Measurements from ENCODE around the gene EXOSC5.
A peak's percentile ranks its signal among the peaks of the same experiment; 100 is the strongest.
"Not testable (repeated sequence)": the region's sequence is repeated elsewhere in the genome, so short reads cannot be mapped to it uniquely, and the experiment has no call there.

EXOSC5 gene

DNA sequence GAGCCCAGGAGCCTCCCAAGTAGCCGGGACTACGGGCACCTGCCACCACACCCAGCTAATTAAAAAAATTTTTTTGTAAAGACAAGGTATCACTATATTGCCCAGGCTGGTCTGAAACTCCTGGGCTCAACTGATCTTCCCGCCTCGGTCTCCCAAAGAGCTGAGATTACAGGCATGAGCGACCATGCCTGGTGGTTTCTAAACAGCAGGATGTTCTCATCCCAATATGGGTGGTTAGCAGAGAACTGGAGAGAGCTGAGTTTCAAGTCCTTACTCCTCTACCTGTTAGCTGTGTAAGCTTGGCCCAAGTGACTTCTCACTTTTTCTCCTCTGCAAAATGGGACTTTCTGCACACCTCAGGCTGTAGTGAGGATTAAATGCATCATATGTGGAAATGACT lies 12.8 kb downstream of the EXOSC5 start:
- no peaks in the 10 kb centered on the region for H3K4me1 ChIP-seq (ENCODE audit: control insufficient read depth, insufficient read depth, low read length)
- H3K9me3 ChIP-seq (ENCODE audit: control insufficient read depth, insufficient read depth, low read depth, low read length) = no peaks in the 10 kb centered on the region
- H3K27me3 ChIP-seq (ENCODE audit: control insufficient read depth, insufficient read depth, low read length) = no peaks in the 10 kb centered on the region
- peaks cover 26% of the 10 kb centered on the region for H3K36me3 ChIP-seq (ENCODE audit: control insufficient read depth, insufficient read depth, low read length)
- H3K9ac ChIP-seq (ENCODE audit: low read length) = no peak overlapping the region
- H3K27ac ChIP-seq (ENCODE audit: low read depth, low read length) = no peak overlapping the region
- no peak overlapping the region for H3K4me3 ChIP-seq (ENCODE audit: low read depth, low read length)

- not testable (repeated sequence) for H3K9ac ChIP-seq (ENCODE audit: low read length); H3K9me3 ChIP-seq (ENCODE audit: control insufficient read depth, insufficient read depth, low read depth, low read length); H3K27me3 ChIP-seq (ENCODE audit: control insufficient read depth, insufficient read depth, low read length); H3K27ac ChIP-seq (ENCODE audit: low read depth, low read length); H3K4me1 ChIP-seq (ENCODE audit: control insufficient read depth, insufficient read depth, low read length); H3K4me3 ChIP-seq (ENCODE audit: low read depth, low read length); H3K36me3 ChIP-seq (ENCODE audit: control insufficient read depth, insufficient read depth, low read length)
Measured at GRCh38 chr19:41381536-41381935, 15.6 kb downstream of the EXOSC5 start.

DNA sequence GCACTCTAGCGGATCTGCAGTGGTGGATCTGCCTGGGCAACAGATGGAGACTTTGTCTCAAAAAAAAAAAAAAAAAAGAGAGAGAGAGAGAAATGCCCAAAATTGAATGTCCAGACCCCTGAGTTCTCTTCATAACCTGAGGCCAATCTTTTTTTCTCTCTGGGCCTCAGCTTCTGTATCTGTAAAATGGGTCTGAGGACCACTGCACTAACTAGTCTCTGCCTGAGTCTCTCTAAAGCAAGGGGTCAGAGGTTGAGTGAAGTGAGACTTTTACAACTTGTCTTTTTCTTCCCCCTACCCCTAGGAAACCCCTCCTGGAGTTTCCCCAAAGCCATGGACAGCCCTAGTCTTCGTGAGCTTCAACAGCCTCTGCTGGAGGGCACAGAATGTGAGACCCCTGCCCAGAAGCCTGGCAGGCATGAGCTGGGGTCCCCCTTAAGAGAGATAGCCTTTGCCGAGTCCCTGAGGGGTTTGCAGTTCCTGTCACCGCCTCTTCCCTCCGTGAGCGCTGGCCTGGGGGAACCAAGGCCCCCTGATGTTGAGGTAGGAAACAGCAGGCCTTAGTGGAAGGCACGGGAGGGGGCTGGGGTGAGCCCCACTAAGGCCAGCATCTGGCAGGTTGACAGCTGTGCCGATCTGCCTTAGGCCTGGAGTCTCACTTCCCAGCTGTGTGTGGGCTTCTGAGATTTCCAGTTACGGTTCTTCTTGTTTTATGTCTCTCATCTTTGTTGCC lies 19.0 kb downstream of the EXOSC5 start:
- no peak overlapping the region for H3K27ac ChIP-seq (ENCODE audit: low read depth, low read length)
- H3K27me3 ChIP-seq (ENCODE audit: control insufficient read depth, insufficient read depth, low read length) = 0 out of 2 replicates have a peak, but pooled peaks cover 3% of the 10 kb centered on the region

GRCh38 chr19:41376998-41377365 lies 20.2 kb downstream of the EXOSC5 start:
- Histone ChIP-seq H3K9ac (ENCODE audit: low read length) (peak overlapping the region; percentile 26), H3K4me1 (ENCODE audit: control insufficient read depth, insufficient read depth, low read length) (peaks cover 2% of the 10 kb centered on the region; the same call in 1 of the 2 replicates), H3K4me3 (ENCODE audit: low read depth, low read length) (peak overlapping the region; percentile 69), H3K9me3 (ENCODE audit: control insufficient read depth, insufficient read depth, low read depth, low read length) (no peaks in the 10 kb centered on the region), H3K27ac (ENCODE audit: low read depth, low read length) (no peak overlapping the region), H3K27me3 (ENCODE audit: control insufficient read depth, insufficient read depth, low read length) (0 out of 2 replicates have a peak, but pooled peaks cover 3% of the 10 kb centered on the region), H3K36me3 (ENCODE audit: control insufficient read depth, insufficient read depth, low read length) (no peaks in the 10 kb centered on the region)

More for the DNA sequence above, 19.0 kb downstream of the EXOSC5 start:
- H3K9me3 ChIP-seq (ENCODE audit: control insufficient read depth, insufficient read depth, low read depth, low read length) = no peaks in the 10 kb centered on the region
- H3K9ac ChIP-seq (ENCODE audit: low read length) = no peak overlapping the region
- no peaks in the 10 kb centered on the region for H3K36me3 ChIP-seq (ENCODE audit: control insufficient read depth, insufficient read depth, low read length)
- no peak overlapping the region for H3K4me3 ChIP-seq (ENCODE audit: low read depth, low read length)
- H3K4me1 ChIP-seq (ENCODE audit: control insufficient read depth, insufficient read depth, low read length) = peaks cover 2% of the 10 kb centered on the region; the same call in 1 of the 2 replicates

DNA sequence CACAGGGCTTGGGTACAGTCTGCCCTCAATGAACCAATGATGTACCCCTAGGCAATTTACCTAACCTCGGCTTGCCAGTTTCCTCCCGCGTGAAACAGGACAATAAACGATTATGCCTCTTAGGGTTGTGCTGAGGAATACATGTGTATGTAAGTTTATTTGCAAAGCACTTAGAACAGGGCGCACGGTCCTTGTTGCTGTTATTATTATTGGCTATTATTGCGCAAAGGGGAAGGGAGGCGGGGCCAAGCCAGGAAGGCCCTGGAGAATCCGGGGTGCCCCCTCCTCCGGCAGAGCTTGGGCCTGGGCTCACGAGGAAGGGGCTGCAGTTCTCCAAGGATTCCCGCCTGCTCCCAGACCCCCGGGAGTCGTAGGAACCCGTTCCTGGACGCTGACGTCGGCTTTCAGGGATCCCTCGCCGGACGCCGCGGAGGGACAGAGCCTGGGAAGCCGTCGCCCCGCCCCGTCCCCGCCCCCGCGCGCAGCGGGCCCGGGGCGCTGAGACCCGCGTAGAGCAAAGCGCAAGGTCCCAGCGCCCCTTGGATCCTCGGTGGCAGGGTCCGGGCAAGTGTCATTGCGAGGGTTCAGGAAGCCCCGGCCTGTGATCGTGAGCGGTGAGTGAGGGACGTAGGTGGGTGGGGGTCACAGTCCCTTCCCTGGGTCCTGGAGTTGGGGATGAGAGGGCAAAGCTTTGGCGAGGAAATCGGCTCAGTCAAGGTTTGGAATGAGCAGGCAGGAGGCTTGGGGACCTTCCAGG lies 20.7 kb downstream of the EXOSC5 start, which contains the start of gene TMEM91:
Gene TMEM91, plus strand, starts transcription at position 293 of the 757 bp plus-strand sequence. CDS start 1,777 bp downstream, outside the sequence.
- Histone ChIP-seq H3K9ac (ENCODE audit: low read length) (peak within 1 kb of the TSS; percentile 26), H3K27ac (ENCODE audit: low read depth, low read length) (no peak within 1 kb of the TSS), H3K9me3 (ENCODE audit: control insufficient read depth, insufficient read depth, low read depth, low read length) (no peaks in the 10 kb centered on the region), H3K27me3 (ENCODE audit: control insufficient read depth, insufficient read depth, low read length) (0 out of 2 replicates have a peak, but pooled peaks cover 3% of the 10 kb centered on the region), H3K4me1 (ENCODE audit: control insufficient read depth, insufficient read depth, low read length) (peaks cover 2% of the 10 kb centered on the region; the same call in 1 of the 2 replicates), H3K4me3 (ENCODE audit: low read depth, low read length) (peak within 1 kb of the TSS; percentile 69), H3K36me3 (ENCODE audit: control insufficient read depth, insufficient read depth, low read length) (no peaks in the 10 kb centered on the region)

GRCh38 chr19:41373993-41374392 lies 23.2 kb downstream of the EXOSC5 start:
- H3K4me3 ChIP-seq (ENCODE audit: low read depth, low read length) = no peak overlapping the region
- no peaks in the 10 kb centered on the region for H3K36me3 ChIP-seq (ENCODE audit: control insufficient read depth, insufficient read depth, low read length)
- no peak overlapping the region for H3K27ac ChIP-seq (ENCODE audit: low read depth, low read length)

DNA sequence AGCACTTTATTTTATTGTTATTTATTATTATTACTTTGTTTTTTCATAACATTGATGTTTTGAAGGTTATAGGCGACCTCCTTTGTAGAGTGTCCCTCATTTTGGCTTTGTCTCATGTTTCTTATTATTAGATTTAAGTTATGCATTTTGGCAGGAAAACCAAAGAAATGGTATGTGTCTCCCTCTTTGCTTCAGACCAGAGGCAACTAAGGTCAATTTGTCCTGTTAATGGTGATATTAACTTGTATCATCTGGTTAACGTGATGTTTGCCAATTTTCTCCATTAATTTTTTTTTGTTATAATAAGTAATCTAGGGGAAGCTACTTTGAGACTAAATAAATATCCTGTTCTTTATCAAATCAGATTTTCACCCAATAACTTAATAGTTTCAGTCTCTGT lies 24.7 kb downstream of the EXOSC5 start:
- Histone ChIP-seq H3K27me3 (ENCODE audit: control insufficient read depth, insufficient read depth, low read length) (0 out of 2 replicates have a peak, but pooled peaks cover 3% of the 10 kb centered on the region), H3K9ac (ENCODE audit: low read length) (no peak overlapping the region), H3K4me1 (ENCODE audit: control insufficient read depth, insufficient read depth, low read length) (no peaks in the 10 kb centered on the region), H3K9me3 (ENCODE audit: control insufficient read depth, insufficient read depth, low read depth, low read length) (no peaks in the 10 kb centered on the region), H3K4me3 (ENCODE audit: low read depth, low read length) (no peak overlapping the region), H3K36me3 (ENCODE audit: control insufficient read depth, insufficient read depth, low read length) (no peaks in the 10 kb centered on the region), H3K27ac (ENCODE audit: low read depth, low read length) (no peak overlapping the region)

More at GRCh38 chr19:41373993-41374392, 23.2 kb downstream of the EXOSC5 start:
- no peak overlapping the region for H3K9ac ChIP-seq (ENCODE audit: low read length)
- peaks cover 2% of the 10 kb centered on the region; the same call in 1 of the 2 replicates for H3K4me1 ChIP-seq (ENCODE audit: control insufficient read depth, insufficient read depth, low read length)
- H3K27me3 ChIP-seq (ENCODE audit: control insufficient read depth, insufficient read depth, low read length) = 0 out of 2 replicates have a peak, but pooled peaks cover 3% of the 10 kb centered on the region
- H3K9me3 ChIP-seq (ENCODE audit: control insufficient read depth, insufficient read depth, low read depth, low read length) = no peaks in the 10 kb centered on the region

- Histone ChIP-seq H3K9me3 (ENCODE audit: control insufficient read depth, insufficient read depth, low read depth, low read length) (no peaks in the 10 kb centered on the region), H3K27me3 (ENCODE audit: control insufficient read depth, insufficient read depth, low read length) (no peaks in the 10 kb centered on the region), H3K4me3 (ENCODE audit: low read depth, low read length) (no peak overlapping the region), H3K36me3 (ENCODE audit: control insufficient read depth, insufficient read depth, low read length) (no peaks in the 10 kb centered on the region), H3K9ac (ENCODE audit: low read length) (no peak overlapping the region), H3K27ac (ENCODE audit: low read depth, low read length) (no peak overlapping the region), H3K4me1 (ENCODE audit: control insufficient read depth, insufficient read depth, low read length) (no peaks in the 10 kb centered on the region)
Measured at GRCh38 chr19:41371541-41371940, 25.6 kb downstream of the EXOSC5 start.

- H3K9ac ChIP-seq (ENCODE audit: low read length); H3K36me3 ChIP-seq (ENCODE audit: control insufficient read depth, insufficient read depth, low read length); H3K4me3 ChIP-seq (ENCODE audit: low read depth, low read length); H3K9me3 ChIP-seq (ENCODE audit: control insufficient read depth, insufficient read depth, low read depth, low read length); H3K27ac ChIP-seq (ENCODE audit: low read depth, low read length); H3K27me3 ChIP-seq (ENCODE audit: control insufficient read depth, insufficient read depth, low read length); H3K4me1 ChIP-seq (ENCODE audit: control insufficient read depth, insufficient read depth, low read length): not testable (repeated sequence)
Measured at GRCh38 chr19:41371119-41371518, 26.0 kb downstream of the EXOSC5 start.

DNA sequence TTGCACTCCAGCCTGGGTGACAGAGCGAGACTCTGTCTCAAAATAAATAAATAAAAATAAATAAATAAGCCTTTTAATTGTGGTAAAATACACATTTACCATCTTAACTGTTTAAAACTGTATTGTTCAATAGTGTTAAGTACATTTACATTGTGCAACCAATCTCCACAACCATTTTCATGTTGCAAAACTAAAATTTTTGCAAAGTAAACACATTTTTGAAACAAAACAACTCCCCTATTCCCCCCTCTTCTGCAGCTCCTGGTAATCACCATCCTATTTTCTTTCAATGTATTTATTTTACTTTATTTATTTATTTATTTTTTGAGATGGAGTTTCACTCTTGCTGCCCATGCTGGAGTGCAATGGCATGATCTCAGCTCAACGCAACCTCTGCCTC lies 27.4 kb downstream of the EXOSC5 start:
- Histone ChIP-seq H3K4me1 (ENCODE audit: control insufficient read depth, insufficient read depth, low read length) (peaks cover under 1% of the 10 kb centered on the region; the same call in 1 of the 2 replicates), H3K9ac (ENCODE audit: low read length) (no peak overlapping the region), H3K27me3 (ENCODE audit: control insufficient read depth, insufficient read depth, low read length) (no peaks in the 10 kb centered on the region), H3K9me3 (ENCODE audit: control insufficient read depth, insufficient read depth, low read depth, low read length) (no peaks in the 10 kb centered on the region), H3K36me3 (ENCODE audit: control insufficient read depth, insufficient read depth, low read length) (no peaks in the 10 kb centered on the region), H3K27ac (ENCODE audit: low read depth, low read length) (no peak overlapping the region), H3K4me3 (ENCODE audit: low read depth, low read length) (no peak overlapping the region)

- Histone ChIP-seq H3K9ac (ENCODE audit: low read length) (no peak overlapping the region), H3K9me3 (ENCODE audit: control insufficient read depth, insufficient read depth, low read depth, low read length) (no peaks in the 10 kb centered on the region), H3K4me3 (ENCODE audit: low read depth, low read length) (no peak overlapping the region), H3K27me3 (ENCODE audit: control insufficient read depth, insufficient read depth, low read length) (no peaks in the 10 kb centered on the region), H3K4me1 (ENCODE audit: control insufficient read depth, insufficient read depth, low read length) (peaks cover 8% of the 10 kb centered on the region; the same call in 1 of the 2 replicates), H3K27ac (ENCODE audit: low read depth, low read length) (no peak overlapping the region), H3K36me3 (ENCODE audit: control insufficient read depth, insufficient read depth, low read length) (no peaks in the 10 kb centered on the region)
Measured at GRCh38 chr19:41367848-41368301, 29.3 kb downstream of the EXOSC5 start.

Measured in HUES6 (cell line).